AG04449 (cell line): ENCODE results near the gene KIAA0513.

Experiments
- CTCF ChIA-PET: fragments of 350-600 bp; formaldehyde crosslinking; extraction: SDS; loops from one replicate; lab custom pipeline; 2021; ENCODE audit warnings: antibody characterized with exemption; lab: Yijun Ruan, JAX
- POLR2A ChIA-PET: fragments of 400-600, 350-600 bp; formaldehyde crosslinking; extraction: SDS; loops from one replicate; lab custom pipeline; 2020; ENCODE audit warnings: antibody characterized with exemption, inconsistent platforms; lab: Yijun Ruan, JAX
- DNase-seq: peaks from one replicate; pipeline ENCODE4 v3.0.0-alpha.2; 2010; ENCODE audit warnings: low read depth, low spot score
- H3K4me3 ChIP-seq: 2 replicates; pipeline ENCODE4 v1.5.1; 2011; ENCODE audit warnings: low read depth, mild to moderate bottlenecking, control low read depth, low read length
- CTCF ChIP-seq: IDR thresholded peaks from one replicate; pipeline ENCODE4 v1.5.1; 2011; ENCODE audit warnings: mild to moderate bottlenecking, moderate library complexity, low read length, control low read depth, inconsistent platforms; ENCODE audit not compliant: insufficient read depth; ENCODE audit errors: missing control alignments

The KIAA0513 gene

GRCh38 chr16:85068746-85069145, 41.2 kb downstream of the KIAA0513 start:
- ChIA-PET CTCF (interaction anchor here (1.3 kb wide), 1 partner anchor 18 kb away, joined by 6 read pairs; no protein-coding TSS in a partner anchor), POLR2A (no interaction called here)
- no peak overlapping the region for H3K4me3 ChIP-seq
- no peak for TF ChIP-seq CTCF
- DNase-seq = no peak

DNA sequence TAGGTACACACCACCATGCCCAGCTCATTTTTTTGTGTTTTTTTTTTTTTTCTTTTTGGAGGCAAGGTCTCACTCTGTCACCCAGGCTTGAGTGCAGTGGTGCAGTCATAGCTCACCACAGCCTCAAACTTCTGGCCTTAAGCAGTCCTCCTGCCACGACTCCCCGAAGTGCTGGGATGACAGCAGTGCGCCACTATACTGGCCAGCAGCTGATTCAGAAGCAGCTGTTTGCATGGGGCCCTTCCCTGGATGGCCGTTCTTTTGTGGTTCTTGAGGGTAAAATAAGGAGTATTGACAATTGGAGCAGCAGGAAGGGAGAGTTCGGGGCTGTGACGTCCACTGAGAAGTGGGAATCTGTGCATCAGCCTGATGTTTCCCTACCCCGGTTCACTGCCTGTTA, 41.6 kb downstream of the KIAA0513 start:
- no peak for TF ChIP-seq CTCF
- H3K4me3 ChIP-seq = no peak overlapping the region
- CTCF ChIA-PET = interaction anchor here (1.3 kb wide), 1 partner anchor 18 kb away, joined by 6 read pairs; no protein-coding TSS in a partner anchor
- POLR2A ChIA-PET = no interaction called here
- no peak for DNase-seq

DNA sequence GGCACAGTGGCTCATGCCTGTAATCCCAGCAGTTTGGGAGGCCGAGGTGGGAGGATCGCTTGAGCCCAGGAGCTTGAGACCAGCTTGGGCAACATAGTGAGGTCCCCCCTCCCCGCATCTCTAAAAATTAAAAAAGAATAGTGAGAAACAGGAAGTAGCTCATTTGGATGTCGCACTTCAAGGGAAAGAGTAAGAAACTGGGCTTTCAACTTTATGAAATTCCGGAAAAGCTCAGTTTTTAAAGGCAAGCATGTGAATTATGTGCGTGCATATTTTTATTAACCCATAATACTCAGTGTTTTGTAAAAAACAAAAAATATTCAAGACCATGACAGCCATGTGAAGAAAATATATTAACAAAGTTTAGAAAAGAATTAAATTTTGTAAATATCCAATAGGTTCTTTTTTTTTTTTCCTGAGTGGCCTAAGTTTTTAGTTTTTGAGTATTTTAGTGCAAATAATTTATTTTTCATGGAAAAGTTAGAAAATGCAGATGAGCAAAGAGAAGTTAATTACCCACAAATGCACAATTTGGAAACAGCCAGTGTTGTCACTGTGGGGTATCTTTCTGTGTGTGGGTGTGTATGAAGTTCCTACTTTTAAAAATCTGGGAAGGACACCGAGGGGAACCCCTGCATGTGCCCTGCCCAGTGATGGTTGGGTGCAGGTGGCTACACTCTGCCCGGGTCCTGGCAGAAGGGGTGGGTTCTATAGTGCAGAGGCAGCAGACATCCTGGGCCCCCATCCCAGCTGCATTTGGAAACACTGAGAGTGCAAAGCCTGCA, 44.7 kb downstream of the KIAA0513 start:
- no peak for DNase-seq
- ChIA-PET CTCF (interaction anchor here (0.7 to 2.0 kb wide), 5 partner anchors 15 to 594 kb away, joined by 3 to 6 read pairs (median 3); no protein-coding TSS in a partner anchor), POLR2A (interaction anchor here (1.2 kb wide), 1 partner anchor 45 kb away, joined by 4 read pairs; the partner anchor contains the start of gene KIAA0513)
- TF ChIP-seq CTCF = no peak
- no peak overlapping the region for H3K4me3 ChIP-seq

- H3K4me3 ChIP-seq = no peak overlapping the region; the same call in 1 of the 2 replicates
- TF ChIP-seq CTCF = no peak
- POLR2A ChIA-PET = interaction anchor here (1.2 kb wide), 1 partner anchor 46 kb away, joined by 4 read pairs; the partner anchor contains the start of gene KIAA0513
- DNase-seq = no peak
- CTCF ChIA-PET = interaction anchor here (1.3 kb wide), 1 partner anchor 16 kb away, joined by 6 read pairs; no protein-coding TSS in a partner anchor
Measured at GRCh38 chr16:85072947-85073346, 45.4 kb downstream of the KIAA0513 start.

GRCh38 chr16:85074225-85074914, 46.8 kb downstream of the KIAA0513 start:
- TF ChIP-seq CTCF = no peak
- no peak for DNase-seq
- H3K4me3 ChIP-seq = no peak overlapping the region
- ChIA-PET CTCF (no interaction called here), POLR2A (no interaction called here)
